Mesendoderm (in vitro differentiated cells): Measurements from ENCODE around the gene INHBB.

Source experiments
- DNase-seq: peaks from one replicate; pipeline ENCODE4 v3.0.0; 2013
- H2AK5ac ChIP-seq: 2 replicates; pipeline ENCODE4 v1.6.1; 2013; ENCODE audit warnings: low read length, inconsistent platforms
- H2BK120ac ChIP-seq: 2 replicates; pipeline ENCODE4 v1.6.1; 2013; ENCODE audit warnings: low read depth, mild to moderate bottlenecking, low read length, moderate library complexity, mixed read lengths
- H2BK15ac ChIP-seq: replicated peaks from 2 replicates; pipeline ENCODE4 v1.6.1; 2013; ENCODE audit warnings: low read depth, mild to moderate bottlenecking, moderate library complexity
- H2BK5ac ChIP-seq: 2 replicates; pipeline ENCODE4 v1.6.1; 2013; ENCODE audit warnings: low read length, inconsistent platforms
- H3K18ac ChIP-seq: 2 replicates; pipeline ENCODE4 v1.6.1; 2013; ENCODE audit warnings: mild to moderate bottlenecking, low read length, mixed read lengths
- H3K23ac ChIP-seq: one replicate; pipeline ENCODE4 v1.6.1; 2013; ENCODE audit warnings: low read length
- H3K27ac ChIP-seq: 2 replicates; pipeline ENCODE4 v1.5.1; 2013; ENCODE audit warnings: low read depth, mild to moderate bottlenecking, inconsistent platforms, low read length, moderate library complexity
- H3K27me3 ChIP-seq: 2 replicates; pipeline ENCODE4 v1.6.1; 2013; ENCODE audit warnings: low read length, control low read depth, mild to moderate bottlenecking, inconsistent platforms; ENCODE audit not compliant: insufficient read depth, poor library complexity
- H3K36me3 ChIP-seq: 2 replicates; pipeline ENCODE4 v1.6.1; 2013; ENCODE audit warnings: low read length, inconsistent platforms; ENCODE audit not compliant: control insufficient read depth, insufficient read depth
- H3K4ac ChIP-seq: one replicate; pipeline ENCODE4 v1.6.1; 2013; ENCODE audit warnings: low read depth, mild to moderate bottlenecking, low read length, moderate library complexity
- H3K4me1 ChIP-seq: 2 replicates; pipeline ENCODE4 v1.6.1; 2013; ENCODE audit warnings: low read depth, low read length, inconsistent platforms; ENCODE audit not compliant: control insufficient read depth
- H3K4me2 ChIP-seq: 2 replicates; pipeline ENCODE4 v1.6.1; 2013; ENCODE audit warnings: low read length
- H3K4me3 ChIP-seq: 2 replicates; pipeline ENCODE4 v1.5.1; 2013; ENCODE audit warnings: mild to moderate bottlenecking, low read length
- H3K56ac ChIP-seq: one replicate; pipeline ENCODE4 v1.6.1; 2013; ENCODE audit warnings: low read length
- H3K79me1 ChIP-seq: 2 replicates; pipeline ENCODE4 v1.6.1; 2013; ENCODE audit warnings: low read length, inconsistent platforms
- H3K79me2 ChIP-seq: 2 replicates; pipeline ENCODE4 v1.6.1; 2013; ENCODE audit warnings: mild to moderate bottlenecking, low read length; ENCODE audit not compliant: control insufficient read depth, insufficient read depth
- H3K9ac ChIP-seq: 2 replicates; pipeline ENCODE4 v1.6.1; 2013; ENCODE audit warnings: low read length, inconsistent platforms
- H4K5ac ChIP-seq: one replicate; pipeline ENCODE4 v1.6.1; 2013; ENCODE audit warnings: low read length
- H4K8ac ChIP-seq: one replicate; pipeline ENCODE4 v1.6.1; 2013; ENCODE audit warnings: low read depth, mild to moderate bottlenecking, control low read depth, low read length, moderate library complexity
- WGBS: extraction: QIAGEN DNeasy Blood & Tissue Kit; methylation state at CpG from one replicate; pipeline ENCODE4 v1.1.7; 2013; ENCODE audit warnings: low lambda C conversion rate, missing lambda C conversion rate; ENCODE audit not compliant: insufficient coverage; ENCODE audit errors: extremely low coverage; 5-methylcytosine and 5-hydroxymethylcytosine counted together

The INHBB gene

DNA sequence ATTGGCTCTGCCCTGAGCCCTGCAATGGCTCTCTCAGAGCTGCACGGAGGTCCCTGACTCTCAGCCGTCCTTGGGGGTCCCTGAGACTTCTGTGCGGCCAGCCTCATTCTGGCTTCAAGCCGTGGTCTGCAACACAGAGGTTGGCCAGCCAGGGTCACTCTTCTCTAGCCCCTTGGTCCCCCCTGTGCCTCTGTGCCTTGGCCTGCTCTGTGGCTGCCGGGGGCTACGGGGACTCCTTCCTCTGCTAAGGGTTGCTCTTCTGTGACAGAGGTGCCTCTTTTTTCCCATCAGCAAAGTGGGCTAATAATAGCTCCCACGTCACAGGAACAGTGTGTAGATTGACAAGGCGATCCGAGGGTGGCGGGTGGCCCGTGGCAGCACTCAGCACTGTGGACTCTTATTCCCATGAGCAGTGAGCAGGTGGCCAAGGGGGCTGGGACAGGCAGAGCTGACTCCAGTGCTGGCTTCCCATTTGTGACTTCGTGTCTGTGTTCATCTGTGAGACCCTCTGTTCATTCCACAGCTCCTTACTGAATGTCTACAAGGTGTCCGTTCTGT lies 19.4 kb downstream of the INHBB start:
- Histone ChIP-seq H3K4me1 (no peaks in the 10 kb centered on the region), H3K4ac (no peak overlapping the region), H3K27me3 (no peaks in the 10 kb centered on the region), H2BK5ac (no peak overlapping the region), H3K9ac (no peak overlapping the region), H3K18ac (no peak overlapping the region), H2BK15ac (no peak overlapping the region), H3K23ac (no peak overlapping the region), H3K79me1 (no peaks in the 10 kb centered on the region), H4K8ac (no peak overlapping the region), H3K4me3 (no peak overlapping the region), H4K5ac (no peak overlapping the region), H3K56ac (no peak overlapping the region), H2AK5ac (no peak overlapping the region), H3K79me2 (no peaks in the 10 kb centered on the region), H2BK120ac (no peak overlapping the region), H3K27ac (no peak overlapping the region), H3K4me2 (no peak overlapping the region), H3K36me3 (no peaks in the 10 kb centered on the region)
- DNase-seq: no peak
- WGBS: no CpG with 5 or more reads among the region's 13 CpGs

DNA sequence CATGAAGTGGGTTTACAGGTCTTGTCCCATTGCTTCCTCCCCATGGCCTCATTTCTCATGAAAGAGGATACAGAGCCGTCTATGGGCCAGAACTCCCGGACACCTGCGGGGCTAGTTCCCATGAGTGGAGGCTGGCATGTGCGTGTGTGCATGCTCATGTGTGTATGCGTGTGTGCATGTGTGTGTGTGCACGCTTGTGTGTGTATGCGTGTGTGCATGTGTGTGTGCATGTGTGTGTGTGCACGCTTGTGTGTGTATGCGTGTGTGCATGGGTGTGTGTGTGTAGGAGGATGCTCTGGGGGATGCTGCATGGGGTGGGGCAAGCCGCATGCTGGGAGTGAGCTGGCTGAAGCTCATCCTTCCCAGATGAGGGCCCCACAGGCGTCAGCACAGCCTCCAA lies 20.8 kb downstream of the INHBB start:
- H3K4me2 ChIP-seq: no peak overlapping the region
- H3K36me3 ChIP-seq: no peaks in the 10 kb centered on the region
- H2BK5ac ChIP-seq: no peak overlapping the region
- H3K56ac ChIP-seq: no peak overlapping the region
- H4K5ac ChIP-seq: no peak overlapping the region
- no peaks in the 10 kb centered on the region for H3K27me3 ChIP-seq
- no peak overlapping the region for H4K8ac ChIP-seq
- no peak overlapping the region for H2AK5ac ChIP-seq
- no peak overlapping the region for H3K9ac ChIP-seq
- H3K4me1 ChIP-seq: no peaks in the 10 kb centered on the region
- no peak for DNase-seq
- H3K27ac ChIP-seq: no peak overlapping the region
- WGBS: no CpG with 5 or more reads among the region's 11 CpGs
- no peak overlapping the region for H3K4ac ChIP-seq
- H3K23ac ChIP-seq: no peak overlapping the region
- H2BK120ac ChIP-seq: no peak overlapping the region
- H3K18ac ChIP-seq: no peak overlapping the region
- no peak overlapping the region for H3K4me3 ChIP-seq
- H3K79me1 ChIP-seq: no peaks in the 10 kb centered on the region
- H2BK15ac ChIP-seq: no peak overlapping the region
- no peaks in the 10 kb centered on the region for H3K79me2 ChIP-seq

DNA sequence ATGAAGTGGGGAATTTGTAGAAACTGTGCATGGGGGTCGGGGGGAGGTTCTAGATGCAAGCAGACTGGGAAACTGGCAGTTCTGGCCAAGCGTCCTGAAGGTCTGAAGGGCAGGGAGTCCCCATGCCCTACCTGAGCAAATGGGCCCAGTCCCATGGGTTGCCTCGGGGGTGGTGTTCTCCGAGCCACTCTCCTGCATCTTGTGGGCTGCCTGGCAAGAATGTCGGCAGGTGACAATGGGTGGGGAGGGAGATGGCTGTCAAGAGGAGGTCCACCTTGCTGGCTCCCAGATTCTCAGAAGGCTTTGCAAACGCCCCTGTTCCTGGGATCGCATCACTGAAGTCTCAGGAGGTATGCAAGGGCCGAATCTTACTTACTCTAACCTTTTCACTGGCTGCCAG lies 21.3 kb downstream of the INHBB start:
- Histone ChIP-seq H3K4me3 (no peak overlapping the region), H4K5ac (no peak overlapping the region), H4K8ac (no peak overlapping the region), H2AK5ac (no peak overlapping the region), H3K9ac (no peak overlapping the region), H2BK120ac (no peak overlapping the region), H3K4me1 (no peaks in the 10 kb centered on the region), H3K23ac (no peak overlapping the region), H3K79me2 (no peaks in the 10 kb centered on the region), H3K4ac (no peak overlapping the region), H2BK15ac (no peak overlapping the region), H2BK5ac (no peak overlapping the region), H3K36me3 (no peaks in the 10 kb centered on the region), H3K56ac (no peak overlapping the region), H3K4me2 (no peak overlapping the region), H3K18ac (no peak overlapping the region), H3K27me3 (no peaks in the 10 kb centered on the region), H3K79me1 (no peaks in the 10 kb centered on the region), H3K27ac (no peak overlapping the region)
- WGBS: no CpG with 5 or more reads among the region's 8 CpGs
- no peak for DNase-seq

DNA sequence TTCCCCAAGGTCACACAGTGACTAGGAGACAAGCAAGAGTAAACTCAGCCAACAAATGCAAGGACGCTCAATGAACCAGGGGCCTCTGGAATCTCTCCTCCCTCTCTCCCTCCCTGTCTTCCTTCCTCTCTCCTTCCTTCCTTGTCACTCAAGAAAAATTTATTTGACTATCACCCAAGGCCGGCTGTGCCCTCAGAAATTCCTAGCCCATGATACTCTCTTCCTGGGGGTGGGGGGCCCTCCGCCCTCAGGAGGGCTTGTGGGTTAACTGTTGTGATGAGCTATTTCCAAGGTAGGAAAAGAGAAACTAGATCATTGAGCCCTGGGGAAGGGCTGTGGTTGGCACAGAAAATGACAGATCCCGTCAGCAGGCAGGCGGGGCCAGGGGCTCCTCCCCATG lies 21.7 kb downstream of the INHBB start:
- no peak overlapping the region for H3K4me3 ChIP-seq
- H3K56ac ChIP-seq: no peak overlapping the region
- no peaks in the 10 kb centered on the region for H3K27me3 ChIP-seq
- no peak overlapping the region for H2BK5ac ChIP-seq
- H2BK15ac ChIP-seq: no peak overlapping the region
- no peak overlapping the region for H3K27ac ChIP-seq
- no peak for DNase-seq
- H3K4me2 ChIP-seq: no peak overlapping the region
- H3K4me1 ChIP-seq: no peaks in the 10 kb centered on the region
- H3K79me1 ChIP-seq: no peaks in the 10 kb centered on the region
- H3K18ac ChIP-seq: no peak overlapping the region
- no peak overlapping the region for H2BK120ac ChIP-seq
- no CpG with 5 or more reads among the region's 5 CpGs for WGBS
- no peak overlapping the region for H3K4ac ChIP-seq
- no peak overlapping the region for H4K8ac ChIP-seq
- H3K9ac ChIP-seq: no peak overlapping the region
- H3K36me3 ChIP-seq: no peaks in the 10 kb centered on the region
- H3K23ac ChIP-seq: no peak overlapping the region
- no peaks in the 10 kb centered on the region for H3K79me2 ChIP-seq
- H4K5ac ChIP-seq: no peak overlapping the region
- no peak overlapping the region for H2AK5ac ChIP-seq

DNA sequence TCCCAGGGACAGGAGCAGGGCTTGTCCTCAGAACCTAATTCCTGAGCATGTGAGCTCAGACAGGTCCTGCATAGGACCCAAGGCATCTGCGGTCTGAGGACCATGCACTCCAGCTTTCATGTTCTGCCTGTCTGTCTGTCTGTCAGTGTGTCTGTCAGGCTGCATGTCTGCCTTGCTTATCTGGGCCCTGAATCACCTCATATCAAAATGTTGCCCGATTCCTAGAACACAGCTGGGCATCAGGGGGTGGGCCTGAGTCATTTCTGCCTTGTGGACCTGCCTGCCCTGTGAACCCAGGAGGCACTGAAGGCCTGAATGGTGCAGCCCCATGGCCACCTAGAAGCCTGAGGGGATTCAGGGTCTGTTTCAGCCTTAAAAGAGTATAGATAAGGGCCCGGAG lies 22.1 kb downstream of the INHBB start:
- Histone ChIP-seq H3K4me2 (no peak overlapping the region), H3K4ac (no peak overlapping the region), H2AK5ac (no peak overlapping the region), H3K4me3 (no peak overlapping the region), H3K27ac (no peak overlapping the region), H3K9ac (no peak overlapping the region), H3K79me1 (no peaks in the 10 kb centered on the region), H3K18ac (no peak overlapping the region), H4K8ac (no peak overlapping the region), H2BK120ac (no peak overlapping the region), H3K4me1 (no peaks in the 10 kb centered on the region), H2BK5ac (no peak overlapping the region), H2BK15ac (no peak overlapping the region), H3K79me2 (no peaks in the 10 kb centered on the region), H3K56ac (no peak overlapping the region), H3K36me3 (no peaks in the 10 kb centered on the region), H3K23ac (no peak overlapping the region), H3K27me3 (no peaks in the 10 kb centered on the region), H4K5ac (no peak overlapping the region)
- no CpG with 5 or more reads among the region's 3 CpGs for WGBS
- DNase-seq: no peak

DNA sequence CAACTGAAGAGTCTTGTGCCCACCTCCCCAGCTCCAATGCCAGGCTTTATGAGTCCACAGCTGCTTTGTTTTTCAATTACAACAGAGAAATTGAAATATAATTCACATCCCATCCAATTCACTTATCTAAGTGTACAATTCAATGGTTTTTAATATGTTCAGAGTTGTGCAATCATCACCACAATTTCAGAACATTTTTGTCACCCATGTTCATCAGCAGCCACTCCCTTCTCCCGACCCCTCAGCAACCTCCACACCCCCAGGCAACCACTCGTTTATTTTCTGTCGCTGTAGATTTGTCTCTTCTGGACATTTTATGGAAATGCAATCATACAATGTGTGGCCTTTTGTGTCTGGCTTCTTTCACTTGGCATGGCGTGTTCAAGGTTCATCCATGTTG lies 23.3 kb downstream of the INHBB start:
- Histone ChIP-seq H2AK5ac (no peak overlapping the region), H4K5ac (no peak overlapping the region), H3K18ac (no peak overlapping the region), H3K23ac (no peak overlapping the region), H2BK15ac (no peak overlapping the region), H3K4me1 (no peaks in the 10 kb centered on the region), H3K27ac (no peak overlapping the region), H4K8ac (no peak overlapping the region), H2BK5ac (no peak overlapping the region), H3K79me1 (no peaks in the 10 kb centered on the region), H3K4ac (no peak overlapping the region), H3K9ac (no peak overlapping the region), H2BK120ac (no peak overlapping the region), H3K79me2 (no peaks in the 10 kb centered on the region), H3K56ac (no peak overlapping the region), H3K4me3 (no peak overlapping the region), H3K27me3 (no peaks in the 10 kb centered on the region), H3K4me2 (no peak overlapping the region), H3K36me3 (no peaks in the 10 kb centered on the region)
- DNase-seq: no peak
- no CpG with 5 or more reads among the region's 4 CpGs for WGBS
